Stimulated activated CD8-positive, alpha-beta memory T cell treated with anti-CD3 and anti-CD28 coated beads, Interleukin-12 subunit alpha, Interleukin-12 subunit beta, amount 100 ng/mL, for 4 hours (primary cell): ENCODE measurements around the gene CCDC91.
"Not testable (repeated sequence)": the region's sequence is repeated elsewhere in the genome, so short reads cannot be mapped to it uniquely, and the experiment has no call there.

Source experiments
- DNase-seq: peaks from one replicate; pipeline ENCODE4 v3.0.0-alpha.2; 2020; ENCODE audit warnings: low read depth

Gene CCDC91

DNA sequence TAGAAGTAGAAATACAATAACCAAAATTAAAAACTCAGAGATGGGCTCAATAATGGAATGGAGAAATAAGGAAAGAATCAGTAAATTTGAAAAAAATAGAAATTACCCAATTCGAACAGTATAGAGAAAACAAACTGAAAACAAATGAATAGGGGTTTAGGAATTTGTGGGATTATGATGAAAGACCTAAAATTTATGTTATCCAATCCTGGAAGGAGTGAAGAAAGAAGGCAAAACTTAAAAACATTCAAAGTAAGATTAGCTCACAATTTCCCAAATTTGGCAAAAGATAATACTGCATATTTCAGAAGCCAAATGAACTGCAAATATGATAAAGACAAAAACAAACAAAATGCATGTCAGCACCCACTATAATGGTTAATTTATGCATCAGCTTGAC lies 177.1 kb downstream of the CCDC91 start:
- no peak for DNase-seq

DNA sequence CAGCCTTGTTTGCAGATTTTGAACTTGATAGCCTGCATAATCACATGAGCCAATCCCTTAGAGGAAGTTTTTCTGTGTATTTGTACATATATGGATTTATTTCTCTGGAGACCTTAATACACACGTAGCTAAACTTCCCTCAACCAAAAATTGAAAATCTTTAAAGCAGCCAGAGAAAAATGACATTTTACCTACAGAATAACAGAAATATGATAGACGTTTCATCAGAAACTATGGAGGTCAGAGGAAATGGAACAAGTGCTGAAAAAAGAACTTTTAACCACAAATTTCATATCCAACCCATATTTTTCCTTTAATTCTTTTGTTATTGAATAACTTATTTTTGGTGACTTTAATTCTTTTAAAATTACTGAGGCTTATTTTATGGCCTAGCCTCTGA lies 177.7 kb downstream of the CCDC91 start:
- no peak for DNase-seq

DNA sequence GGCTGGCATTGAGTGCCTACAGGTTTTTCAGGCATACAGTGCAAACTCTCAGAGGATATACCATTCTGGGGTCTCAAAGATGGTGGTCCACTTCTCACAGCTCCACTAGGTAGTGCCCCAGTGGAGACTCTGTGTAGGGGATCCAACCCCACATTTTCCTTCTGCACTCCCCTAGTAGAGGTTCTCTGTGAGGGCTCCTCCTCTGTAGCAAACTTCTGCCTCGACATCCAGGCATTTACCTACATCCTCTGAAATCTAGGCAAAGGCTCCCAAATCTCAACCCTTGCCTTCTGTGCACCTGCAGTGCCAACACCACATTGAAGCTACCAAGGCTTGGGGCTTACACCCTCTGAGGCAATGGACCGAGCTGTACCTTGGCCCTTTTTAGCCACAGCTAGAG lies 179.2 kb downstream of the CCDC91 start:
- no peak for DNase-seq

DNA sequence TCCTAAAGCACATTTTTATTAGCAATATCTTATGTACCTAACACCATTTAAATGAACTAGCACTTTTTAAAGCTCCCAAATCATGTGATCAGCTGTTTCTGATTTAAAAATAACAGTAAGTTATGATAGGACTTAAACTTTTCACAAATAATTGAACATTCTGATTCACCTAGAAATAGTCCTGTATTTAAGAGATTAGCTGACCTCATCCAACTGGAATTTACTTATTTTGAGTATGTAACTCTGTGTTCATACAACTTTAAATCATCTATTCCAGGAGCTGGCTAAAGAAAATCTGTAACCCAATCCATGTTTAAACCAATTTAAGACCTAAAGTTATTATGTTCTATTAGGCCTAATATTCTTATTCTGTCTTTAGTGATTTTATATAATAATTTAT lies 184.3 kb downstream of the CCDC91 start:
- DNase-seq: no peak

DNA sequence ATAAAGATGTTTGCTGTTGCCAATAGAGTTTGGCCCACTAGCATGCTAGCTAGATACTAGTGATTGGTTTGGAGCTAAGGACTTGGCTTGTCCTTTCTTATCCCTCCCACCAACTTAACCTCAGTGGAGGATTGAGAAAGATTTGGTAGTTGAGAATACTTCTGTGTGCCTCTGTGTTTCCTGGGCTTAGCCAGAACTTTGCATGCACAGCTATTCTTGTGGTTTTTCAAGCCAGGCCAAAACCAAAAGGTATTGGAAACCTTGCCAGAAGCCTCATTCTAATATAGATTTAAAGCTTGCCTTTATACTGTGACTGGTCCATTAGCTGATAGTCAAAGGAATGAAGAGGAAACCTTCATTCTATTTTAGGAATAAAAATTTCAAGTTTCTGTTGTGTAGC lies 188.5 kb downstream of the CCDC91 start:
- DNase-seq: no peak

DNA sequence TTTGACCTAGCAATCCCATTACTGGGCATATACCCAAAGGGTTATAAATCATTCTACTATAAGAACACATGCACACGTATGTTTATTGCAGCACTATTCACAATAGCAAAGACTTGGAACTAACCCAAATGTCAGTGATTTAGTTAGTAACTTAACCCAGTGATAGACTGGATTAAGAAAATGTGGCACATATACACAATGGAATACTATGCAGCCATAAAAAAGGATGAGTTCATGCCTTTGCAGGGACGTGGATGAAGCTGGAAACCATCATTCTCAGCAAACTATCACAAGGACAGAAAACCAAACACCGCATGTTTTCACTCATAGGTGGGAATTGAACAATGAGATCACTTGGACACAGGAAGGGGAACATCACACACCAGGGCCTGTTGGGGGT lies 189.5 kb downstream of the CCDC91 start:
- not testable (repeated sequence) for DNase-seq

DNA sequence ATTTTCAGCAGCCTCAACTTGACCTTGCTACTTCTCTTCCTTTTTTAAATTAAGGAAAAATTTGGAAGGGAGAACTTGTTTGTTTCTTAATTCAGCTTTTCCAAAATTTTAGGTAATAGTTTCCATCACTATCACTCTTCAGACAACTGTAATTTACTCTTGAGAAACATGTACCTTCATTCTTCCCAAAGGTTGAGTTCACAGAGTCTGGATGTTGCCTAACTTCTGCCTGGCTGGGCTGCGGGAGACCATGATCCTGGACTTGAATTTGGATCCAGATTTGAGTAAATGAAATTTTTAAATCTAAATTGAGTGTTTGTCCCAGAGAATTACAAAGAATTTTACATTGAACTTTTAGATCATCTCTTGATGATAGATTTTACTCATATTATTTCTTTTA lies 193.1 kb downstream of the CCDC91 start:
- no peak for DNase-seq

DNA sequence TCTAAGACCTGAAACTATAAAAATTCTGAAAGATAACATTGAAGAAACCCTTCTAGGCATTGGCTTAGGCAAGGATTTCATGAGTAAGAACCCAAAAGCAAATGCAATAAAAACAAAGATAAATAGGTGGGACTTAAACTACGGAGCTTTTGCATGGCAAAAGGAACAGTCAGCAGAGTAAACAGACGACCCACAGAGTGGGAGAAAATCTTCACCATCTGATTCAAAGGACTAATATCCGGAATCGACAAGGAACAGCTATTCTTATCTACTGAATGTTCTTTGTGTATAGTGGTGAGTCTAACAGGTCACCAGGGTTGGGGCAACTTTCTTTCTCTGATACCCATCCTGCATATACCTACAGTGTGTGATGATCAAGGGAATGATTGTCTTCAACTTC lies 198.6 kb downstream of the CCDC91 start:
- DNase-seq: no peak

DNA sequence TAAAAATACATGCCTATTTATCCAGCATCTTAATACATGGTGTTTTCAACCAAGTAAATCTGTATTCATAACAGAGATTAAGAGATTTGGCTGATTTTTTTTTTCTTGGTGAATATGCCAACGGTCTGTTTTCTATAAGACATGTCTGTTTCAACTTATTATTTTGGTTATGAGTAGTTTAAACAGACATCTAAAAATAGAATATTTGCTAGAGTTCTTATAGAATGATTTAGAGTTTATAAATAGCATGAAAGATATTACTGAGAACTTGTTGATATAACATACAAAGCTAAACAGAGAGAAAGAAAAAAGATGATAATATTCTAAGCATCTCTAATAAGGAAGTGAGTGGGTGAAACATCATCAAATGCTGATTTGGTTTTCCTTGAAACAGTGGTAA lies 199.9 kb downstream of the CCDC91 start:
- no peak for DNase-seq

DNA sequence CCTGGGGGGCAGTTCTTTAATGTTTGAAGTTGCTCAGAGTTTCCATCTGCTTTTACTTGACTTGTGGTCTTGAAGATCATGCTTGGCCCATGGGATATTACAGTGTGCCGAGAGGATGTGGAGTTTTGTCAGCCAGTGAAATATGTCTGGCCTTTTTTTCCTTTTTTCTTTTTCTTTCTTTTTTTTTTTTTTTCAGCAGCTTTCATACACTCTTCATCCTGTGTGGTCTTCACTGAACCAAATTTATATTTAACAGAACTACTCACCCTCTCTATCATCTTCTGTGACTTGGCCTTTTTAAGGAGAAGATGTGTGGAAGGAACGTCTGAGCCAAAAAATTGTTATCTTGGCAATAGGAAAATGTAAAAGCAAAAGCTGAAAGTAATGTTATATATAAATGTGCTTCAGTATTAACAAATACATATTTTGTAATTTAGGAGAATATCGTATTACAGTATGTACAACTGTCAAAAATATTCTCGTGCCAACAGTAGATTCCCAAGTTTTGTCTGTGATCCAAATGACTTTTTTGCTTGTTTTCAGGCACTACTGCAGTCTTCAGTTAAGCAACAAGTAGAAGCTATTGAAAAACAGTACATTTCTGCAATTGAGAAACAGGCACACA lies 200.6 kb downstream of the CCDC91 start:
- no peak for DNase-seq

DNA sequence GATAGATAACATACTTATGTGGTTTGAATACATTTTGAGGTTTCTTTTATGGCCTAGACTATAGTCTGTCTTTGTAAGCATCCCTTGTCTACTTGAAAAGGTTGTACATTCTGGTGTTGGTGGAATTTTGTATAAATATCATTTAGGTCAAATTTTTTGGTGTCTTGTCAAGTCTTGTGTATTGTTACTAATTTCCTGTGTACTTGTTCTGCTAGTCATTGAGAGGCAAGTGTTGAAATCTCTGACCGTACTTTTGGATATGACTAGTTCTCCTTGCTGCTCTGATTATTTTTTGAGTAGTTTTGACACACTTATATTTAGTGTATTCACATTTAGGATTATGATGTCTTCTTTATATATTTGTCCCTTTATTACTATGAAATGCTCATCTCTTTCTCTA lies 219.6 kb downstream of the CCDC91 start:
- no peak for DNase-seq

DNA sequence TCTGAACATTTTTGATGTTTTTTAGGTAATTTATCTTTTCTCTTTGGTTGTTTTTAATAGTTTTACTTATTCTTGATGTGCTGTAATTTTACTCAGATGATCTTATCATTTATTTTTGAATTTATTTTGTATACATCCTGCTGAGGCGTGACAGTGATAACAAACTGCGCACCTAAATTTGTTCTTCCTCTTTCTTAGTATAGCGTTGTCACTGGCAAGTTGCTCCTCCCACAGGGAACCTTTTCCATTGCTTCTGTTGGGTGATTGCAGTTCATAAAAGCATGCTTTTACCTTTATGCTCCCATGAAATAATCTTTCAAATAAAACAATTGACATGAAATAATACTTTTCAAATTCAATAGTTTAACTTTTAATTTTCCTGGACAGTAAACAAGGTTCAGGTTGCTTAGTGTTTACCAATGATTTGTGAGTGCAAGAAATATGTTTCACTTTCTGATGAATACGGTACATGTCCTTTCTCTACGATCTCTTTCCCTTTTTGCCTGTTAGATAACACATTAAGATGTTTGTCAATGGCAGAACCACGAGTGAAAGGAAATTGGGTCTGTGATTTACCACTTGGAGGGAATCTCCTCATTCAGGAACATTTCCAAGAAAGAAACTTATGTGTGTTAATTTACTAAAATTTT lies 223.3 kb downstream of the CCDC91 start:
- no peak for DNase-seq

DNA sequence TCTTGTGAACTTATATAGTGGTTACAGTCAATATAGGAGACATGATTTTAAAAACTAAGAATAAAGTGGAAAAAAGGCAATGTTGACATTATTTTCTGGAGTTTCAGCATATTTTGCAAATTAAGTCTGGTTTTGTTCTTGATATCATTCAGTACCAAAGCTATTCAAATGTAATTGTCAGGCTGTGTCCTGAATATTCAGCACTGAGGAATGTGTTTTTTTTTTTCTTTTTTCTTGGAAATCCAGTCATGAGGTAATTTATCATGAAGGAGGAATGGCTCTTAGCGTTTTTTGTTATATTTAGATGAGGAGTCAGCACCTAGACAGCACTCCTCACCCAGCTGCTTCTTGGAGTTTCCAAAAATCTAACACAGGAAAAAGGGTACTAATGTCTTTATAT lies 225.5 kb downstream of the CCDC91 start:
- DNase-seq: no peak

DNA sequence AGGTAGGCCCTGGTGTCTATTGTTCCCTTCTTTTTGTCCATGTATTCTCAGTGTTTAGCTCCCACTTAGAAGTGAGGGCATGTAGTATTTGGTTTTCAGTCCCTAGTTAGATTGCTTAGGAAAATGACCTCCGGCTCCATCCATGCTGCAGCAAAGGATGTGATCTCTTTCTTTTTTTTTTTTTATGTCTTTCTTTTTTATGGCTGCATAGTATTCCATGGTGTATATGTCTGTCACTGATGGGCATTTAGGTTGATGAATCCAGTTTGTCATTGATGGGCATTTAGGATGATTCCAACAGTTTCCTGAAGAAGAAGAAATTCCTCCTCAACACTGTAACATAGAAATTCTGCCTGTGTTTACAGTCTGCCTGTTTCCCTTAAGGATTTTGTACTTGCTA lies 231.1 kb downstream of the CCDC91 start:
- DNase-seq: no peak

DNA sequence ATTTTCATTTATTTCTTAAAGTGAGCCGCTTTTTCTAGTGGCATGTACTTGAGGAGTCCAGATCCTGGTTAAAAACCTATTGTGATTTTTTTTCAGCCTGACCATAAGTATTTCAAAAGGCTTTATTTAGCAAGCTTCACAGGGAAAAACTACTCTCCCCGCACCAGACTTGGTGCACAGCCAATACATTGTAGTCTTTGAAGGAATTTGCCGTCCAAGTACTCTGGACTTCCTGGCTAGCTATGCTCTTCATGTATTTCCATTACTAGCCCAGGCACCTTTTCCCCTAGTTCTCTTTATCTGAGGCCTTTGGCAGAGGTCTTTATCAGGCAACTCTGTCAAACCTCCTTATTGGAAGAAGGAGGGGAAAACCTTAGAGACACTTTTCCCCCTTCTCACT lies 234.7 kb downstream of the CCDC91 start:
- DNase-seq: no peak

DNA sequence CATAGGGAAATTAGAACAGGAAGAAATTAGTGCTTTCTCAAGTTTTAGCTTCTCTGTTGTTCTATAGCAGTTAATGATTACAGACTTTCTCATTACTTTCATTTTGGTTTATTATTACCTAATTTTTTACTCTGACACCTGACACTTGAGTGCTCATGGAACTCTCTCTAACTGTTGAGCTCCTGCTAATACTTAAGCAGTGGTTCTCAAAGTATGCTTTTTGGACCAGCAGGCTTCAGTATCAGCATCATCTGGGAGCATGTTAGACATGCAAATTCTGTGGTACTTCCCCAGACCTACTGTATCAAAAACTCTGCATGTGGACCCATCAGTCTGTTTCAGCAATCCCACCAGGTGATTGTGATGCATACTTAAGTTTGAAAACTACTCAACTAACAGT lies 235.3 kb downstream of the CCDC91 start:
- DNase-seq: no peak

DNA sequence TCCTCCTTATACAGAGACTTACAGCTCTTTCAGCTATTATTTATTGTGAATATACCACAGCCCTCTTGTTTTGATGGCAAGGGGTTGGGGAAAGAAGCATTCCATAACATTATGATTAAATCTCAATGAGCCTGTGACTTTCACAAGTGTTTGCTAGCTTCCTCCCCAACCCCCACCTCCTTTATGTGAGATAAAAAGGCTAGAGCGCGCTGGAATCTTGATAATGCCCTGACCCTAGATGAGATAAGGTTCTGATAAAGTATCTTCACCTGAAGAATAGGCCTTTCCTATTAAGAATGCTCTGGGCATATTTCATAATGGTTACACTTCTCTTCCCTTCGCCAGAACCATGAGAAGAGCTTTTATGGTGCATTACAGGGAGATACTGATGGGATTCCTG lies 236.8 kb downstream of the CCDC91 start:
- DNase-seq: no peak

DNA sequence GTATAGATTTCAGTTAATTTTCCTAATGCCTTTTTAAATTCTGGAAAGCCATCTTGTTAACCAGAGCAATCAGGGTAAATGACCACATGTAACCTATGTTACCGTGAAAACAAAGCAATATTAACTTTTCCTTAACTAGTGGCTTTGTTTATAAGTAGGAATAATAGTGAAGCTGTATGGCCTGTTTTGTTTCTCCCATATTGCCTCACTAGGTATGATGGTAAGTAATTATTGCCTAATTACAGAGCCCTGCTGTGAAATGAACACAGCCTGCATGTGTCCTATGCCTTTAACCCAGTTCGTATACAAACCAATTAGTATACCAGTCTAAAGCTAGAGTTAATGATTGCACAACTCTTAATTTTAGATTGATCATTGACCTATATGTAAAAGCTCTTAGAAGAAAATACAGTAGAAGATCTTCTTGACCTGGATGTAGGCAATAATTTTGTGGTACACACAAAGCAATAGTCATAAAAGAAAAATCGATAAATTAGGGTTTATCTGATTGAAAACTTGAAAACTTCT lies 249.9 kb downstream of the CCDC91 start:
- no peak for DNase-seq

DNA sequence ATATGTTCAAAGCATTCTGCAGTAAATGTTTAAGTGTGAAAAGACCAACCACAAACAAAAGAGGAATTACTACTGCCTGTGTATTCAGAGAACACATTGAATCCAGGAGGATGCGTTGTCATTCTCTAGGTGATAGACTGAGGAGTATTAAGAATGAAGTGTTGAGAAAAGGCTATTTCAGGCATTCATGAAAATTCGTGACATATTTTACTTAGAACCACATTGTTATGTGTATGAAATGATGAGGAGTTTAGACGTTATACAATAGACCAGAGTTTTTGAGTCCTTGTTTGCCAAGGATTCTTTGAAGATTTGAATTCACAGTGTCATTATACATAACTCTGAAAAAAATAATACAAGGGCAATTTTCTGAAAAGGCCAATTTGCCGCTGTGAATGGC lies 251.8 kb downstream of the CCDC91 start:
- DNase-seq: no peak

DNA sequence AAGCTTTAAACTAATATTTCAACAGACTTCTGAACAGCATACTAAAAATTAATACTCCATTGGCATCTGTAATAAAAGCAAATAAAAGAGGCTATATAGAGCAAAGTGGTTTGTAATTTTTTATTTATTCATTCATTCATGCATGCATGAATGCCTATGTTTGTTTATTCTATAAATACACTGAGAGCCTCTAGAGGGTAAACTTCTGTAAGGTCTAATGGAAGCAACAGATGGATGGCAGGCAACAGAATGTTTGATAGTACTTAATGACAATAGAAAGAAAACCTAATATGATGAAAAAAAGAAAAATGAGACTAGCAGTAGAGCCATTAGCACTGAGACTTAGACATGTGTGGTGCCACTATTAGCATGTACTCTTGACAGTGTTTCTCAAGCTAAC lies 253.1 kb downstream of the CCDC91 start:
- DNase-seq: no peak

DNA sequence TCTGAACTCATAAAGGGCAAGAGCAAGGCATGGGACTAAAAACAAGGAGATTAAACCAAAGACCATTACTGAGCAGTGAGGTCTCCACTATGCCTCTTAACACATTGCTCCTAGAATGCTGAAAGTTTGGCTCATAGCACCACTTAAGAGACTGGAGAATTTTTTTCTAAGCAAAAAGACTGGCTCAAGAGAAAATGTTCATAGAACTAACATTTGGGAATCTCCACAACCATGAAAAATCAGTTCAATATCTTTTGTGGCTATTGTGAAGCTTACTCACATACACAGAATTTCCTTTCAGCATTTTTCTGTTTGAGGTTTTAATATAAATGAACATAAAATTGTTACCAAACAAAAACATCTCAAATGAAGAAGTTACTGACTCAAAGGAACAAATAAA lies 255.8 kb downstream of the CCDC91 start:
- no peak for DNase-seq

DNA sequence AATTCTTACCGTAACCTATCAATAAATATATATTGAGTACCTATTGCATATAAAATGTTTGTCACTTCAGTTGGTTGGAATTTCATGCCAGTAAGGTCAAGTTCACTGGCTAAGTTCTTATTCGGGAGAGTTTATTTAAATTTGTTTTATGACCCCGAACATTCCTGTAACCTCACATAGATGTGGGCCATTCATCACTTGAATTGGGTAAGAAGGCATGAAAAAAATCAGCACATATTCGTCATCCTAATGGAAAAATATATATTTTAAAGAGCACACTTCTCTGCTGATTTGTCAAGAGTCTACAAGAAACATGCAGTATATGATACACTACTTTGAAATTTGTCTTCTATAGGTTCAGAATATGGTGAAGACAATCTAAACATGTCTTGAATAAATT lies 263.4 kb downstream of the CCDC91 start:
- DNase-seq: no peak

DNA sequence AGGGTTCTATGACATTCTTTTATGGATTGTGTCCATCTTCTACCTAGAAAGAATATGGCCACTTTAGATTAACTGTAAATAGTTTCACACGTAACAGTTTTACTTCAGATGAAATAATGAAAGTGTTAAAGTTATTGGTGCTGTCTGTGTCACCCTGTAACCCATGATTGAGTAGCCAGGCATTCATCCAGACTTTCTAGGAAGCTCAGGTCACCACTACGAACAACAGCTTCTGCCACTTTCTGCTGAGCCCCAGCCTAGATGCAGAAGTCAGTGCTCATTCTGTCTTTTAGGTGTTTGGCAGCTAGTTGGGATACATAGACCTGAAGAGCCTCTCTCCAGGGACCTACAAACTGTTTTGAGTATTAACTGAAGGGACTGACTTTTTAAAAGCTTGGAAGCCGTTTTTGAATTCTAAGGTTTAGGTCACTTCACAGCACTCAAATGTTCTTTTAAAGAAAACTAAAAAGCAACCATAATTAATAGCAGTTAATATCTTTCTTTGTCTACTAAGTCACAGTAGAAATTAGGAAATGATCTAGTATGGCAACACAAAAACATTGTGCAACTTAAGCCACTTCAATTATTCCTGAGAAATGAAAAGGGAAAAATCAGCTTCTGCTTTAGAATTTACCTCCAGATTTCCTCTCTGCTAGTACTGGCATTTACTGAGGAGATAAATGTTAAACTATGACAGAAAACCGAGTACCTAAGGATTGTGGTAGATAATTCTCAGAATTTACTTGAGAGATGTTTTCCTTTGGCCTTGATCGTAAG lies 266.9 kb downstream of the CCDC91 start:
- DNase-seq: no peak
